Measurements from ENCODE around the gene GDI1. TPM values are rescaled to one million over a fixed set of nuclear protein-coding genes. Genes with fewer than 3 reads are reported as not detected.

GDI1 gene
- total RNA-seq, 1 donor from 2014 or later = 67.4 TPM

- Histone ChIP-seq H3K4me1 (peaks cover 0 to 11% of the 10 kb centered on the region in 2 donors), H3K27me3 (no peaks in the 10 kb centered on the region), H3K4me3 (peak overlapping the region in 1 of 2 donors; percentile 81), H3K36me3 (peaks cover 0 to 6% of the 10 kb centered on the region in 2 donors), H3K9me3 (no peaks in the 10 kb centered on the region), H3K27ac (peak overlapping the region; percentile 78 to 81)
- intact Hi-C loops (cut with DNase I) = loop anchor here (2.0 to 5.0 kb wide), 2 partner anchors 45 to 51 kb away; partner anchors contain the start of gene GDI1
- no peak for TF ChIP-seq CTCF (IDR thresholded peaks at IDR 0.05)
- DNase-seq (ENCODE audit: low spot score in 2 of 2) = no peak
These were observed 50.8 kb downstream of the GDI1 start for GRCh38 chrX:154487518-154488290.

GRCh38 chrX:154488336-154489075 lies 51.6 kb downstream of the GDI1 start:
- Histone ChIP-seq H3K4me3 (no peak overlapping the region), H3K4me1 (peaks cover 0 to 11% of the 10 kb centered on the region in 2 donors), H3K9me3 (no peaks in the 10 kb centered on the region), H3K36me3 (peaks cover 0 to 6% of the 10 kb centered on the region in 2 donors), H3K27me3 (no peaks in the 10 kb centered on the region), H3K27ac (peak overlapping the region; percentile 88 to 97)
- DNase-seq (ENCODE audit: low spot score in 2 of 2) = no peak
- TF ChIP-seq CTCF (IDR thresholded peaks at IDR 0.05) = no peak
- intact Hi-C loops (cut with DNase I) = loop anchor here (5.0 kb wide), 1 partner anchor 44 kb away; no protein-coding TSS in a partner anchor

- intact Hi-C loops (cut with DNase I) = loop anchor here (5.0 kb wide), 1 partner anchor 43 kb away; no protein-coding TSS in a partner anchor
- peak overlapping the region; percentile 88 to 97 for H3K27ac ChIP-seq
- no peaks in the 10 kb centered on the region for H3K9me3 ChIP-seq
- TF ChIP-seq CTCF (IDR thresholded peaks at IDR 0.05) = no peak
- peaks cover 0 to 6% of the 10 kb centered on the region in 2 donors for H3K36me3 ChIP-seq
- DNase-seq (ENCODE audit: low spot score in 2 of 2) = no peak
- H3K27me3 ChIP-seq = no peaks in the 10 kb centered on the region
- peak overlapping the region in 1 of 2 donors; percentile 94 for H3K4me3 ChIP-seq
- peaks cover 0 to 11% of the 10 kb centered on the region in 2 donors for H3K4me1 ChIP-seq
These were observed 52.2 kb downstream of the GDI1 start for GRCh38 chrX:154489182-154489581.

- DNase-seq (ENCODE audit: low spot score in 2 of 2) = no peak
- H3K9me3 ChIP-seq = no peaks in the 10 kb centered on the region
- H3K4me3 ChIP-seq = peak overlapping the region; percentile 64 to 94
- peaks cover 0 to 6% of the 10 kb centered on the region in 2 donors for H3K36me3 ChIP-seq
- no peak for TF ChIP-seq CTCF (IDR thresholded peaks at IDR 0.05)
- peak overlapping the region; percentile 88 to 97 for H3K27ac ChIP-seq
- H3K27me3 ChIP-seq = no peaks in the 10 kb centered on the region
- peaks cover 0 to 8% of the 10 kb centered on the region in 2 donors for H3K4me1 ChIP-seq
- intact Hi-C loops (cut with DNase I) = loop anchor here (1.0 kb wide), 1 partner anchor 26 kb away; the partner anchor contains the start of gene FAM3A
These were observed 53.1 kb downstream of the GDI1 start for GRCh38 chrX:154490021-154490413.

- intact Hi-C loops (cut with DNase I) = loop anchor here (1.0 kb wide), 1 partner anchor 26 kb away; the partner anchor contains the start of gene FAM3A
- peaks cover 0 to 6% of the 10 kb centered on the region in 2 donors for H3K36me3 ChIP-seq
- peak within 1 kb of the TSS; percentile 64 to 94 for H3K4me3 ChIP-seq
- H3K27me3 ChIP-seq = no peaks in the 10 kb centered on the region
- DNase-seq (ENCODE audit: low spot score in 2 of 2) = peak; percentile 74 to 96
- H3K9me3 ChIP-seq = no peaks in the 10 kb centered on the region
- peak within 1 kb of the TSS; percentile 88 to 97 for H3K27ac ChIP-seq
- no peak for TF ChIP-seq CTCF (IDR thresholded peaks at IDR 0.05)
- H3K4me1 ChIP-seq = peaks cover 0 to 7% of the 10 kb centered on the region in 2 donors
These were observed 53.6 kb downstream of the GDI1 start, which contains the start of gene SLC10A3 for GRCh38 chrX:154490414-154491083. SLC10A3 (minus strand) TSS chrX:154490629; CDS start chrX:154488940, 1,689 bp downstream.

Data from ascending aorta (tissue), 2 donors.